Endodermal cell (in vitro differentiated cells): Measurements from ENCODE around the gene AGBL1. TPM values are rescaled to one million over a fixed set of nuclear protein-coding genes. Genes with fewer than 3 reads are reported as not detected.

Experiments
- DNase-seq: peaks from one replicate; pipeline ENCODE4 v3.0.0-alpha.2; 2017
- H3K27ac ChIP-seq: 2 replicates; pipeline ENCODE4 v1.5.1; 2013; ENCODE audit warnings: mild to moderate bottlenecking, low read depth, low read length, moderate library complexity
- H3K27me3 ChIP-seq: 2 replicates; pipeline ENCODE4 v1.6.1; 2013; ENCODE audit warnings: mild to moderate bottlenecking, low read length, moderate library complexity; ENCODE audit not compliant: insufficient read depth, control insufficient read depth, poor library complexity, severe bottlenecking
- H3K36me3 ChIP-seq: 2 replicates; pipeline ENCODE4 v1.7.0; 2013; ENCODE audit warnings: mild to moderate bottlenecking, low read length, moderate library complexity; ENCODE audit not compliant: control insufficient read depth, insufficient read depth
- H3K4me1 ChIP-seq: one replicate; pipeline ENCODE4 v1.7.0; 2013; ENCODE audit warnings: low read length; ENCODE audit not compliant: control insufficient read depth, insufficient read depth
- H3K4me3 ChIP-seq: 2 replicates; pipeline ENCODE4 v1.5.1; 2013; ENCODE audit warnings: mild to moderate bottlenecking, low read length, moderate library complexity
- H3K9ac ChIP-seq: 2 replicates; pipeline ENCODE4 v1.6.1; 2013; ENCODE audit warnings: mild to moderate bottlenecking, low read length, moderate library complexity; ENCODE audit not compliant: poor library complexity, severe bottlenecking; ENCODE audit errors: extremely low read depth
- H3K9me3 ChIP-seq: 2 replicates; pipeline ENCODE4 v1.6.1; 2013; ENCODE audit warnings: mild to moderate bottlenecking, low read length, moderate library complexity; ENCODE audit not compliant: control insufficient read depth
- H3K27ac Mint-ChIP-seq: 2 replicates; pipeline ENCODE4 v1.8.0; 2020; ENCODE audit warnings: mixed read lengths
- H3K27me3 Mint-ChIP-seq: 2 replicates; pipeline ENCODE4 v1.8.0; 2021; ENCODE audit warnings: mild to moderate bottlenecking, mixed read lengths; ENCODE audit not compliant: insufficient read depth
- H3K36me3 Mint-ChIP-seq: 2 replicates; pipeline ENCODE4 v1.8.0; 2020; ENCODE audit warnings: low read depth, mixed read lengths
- H3K4me1 Mint-ChIP-seq: 2 replicates; pipeline ENCODE4 v1.8.0; 2020; ENCODE audit warnings: mixed read lengths
- H3K4me3 Mint-ChIP-seq: 2 replicates; pipeline ENCODE4 v1.8.0; 2020; ENCODE audit warnings: mild to moderate bottlenecking, moderate library complexity, mixed read lengths
- H3K9me3 Mint-ChIP-seq: 2 replicates; pipeline ENCODE4 v1.8.0; 2020; ENCODE audit warnings: mild to moderate bottlenecking, mixed read lengths
- CTCF ChIP-seq: fragments of 200-600 bp; sonication (generic); conservative IDR thresholded peaks from 2 replicates; pipeline ENCODE4 v1.5.0; 2021; ENCODE audit warnings: antibody characterized with exemption, mild to moderate bottlenecking
- WGBS, 2 experiments: methylation state at CpG; one replicate each; pipeline versions ENCODE4 v1.1.5 to v1.1.7; 2013; ENCODE audit warnings: missing lambda C conversion rate in 2 of 2, mixed read lengths in 1 of 2; ENCODE audit not compliant: insufficient coverage in 1 of 2, insufficient read length in 1 of 2; 5-methylcytosine and 5-hydroxymethylcytosine counted together
- total RNA-seq, 2 donors: library from RNA; stranded (reverse); fragmentation: NEBNext Ultra II Directional in 1 of 2; extraction: Animal tissue kit (Norgen Biotek cat#: 25700) in 1 of 2; gene quantifications; 2 replicates in 1 of 2; 3 replicates in 1 of 2; pipeline ENCODE4 v1.2.1, GENCODE V29; 2021

AGBL1 gene
- total RNA-seq, 2 donors from 2014 or later: 0.07 to 0.11 TPM

DNA sequence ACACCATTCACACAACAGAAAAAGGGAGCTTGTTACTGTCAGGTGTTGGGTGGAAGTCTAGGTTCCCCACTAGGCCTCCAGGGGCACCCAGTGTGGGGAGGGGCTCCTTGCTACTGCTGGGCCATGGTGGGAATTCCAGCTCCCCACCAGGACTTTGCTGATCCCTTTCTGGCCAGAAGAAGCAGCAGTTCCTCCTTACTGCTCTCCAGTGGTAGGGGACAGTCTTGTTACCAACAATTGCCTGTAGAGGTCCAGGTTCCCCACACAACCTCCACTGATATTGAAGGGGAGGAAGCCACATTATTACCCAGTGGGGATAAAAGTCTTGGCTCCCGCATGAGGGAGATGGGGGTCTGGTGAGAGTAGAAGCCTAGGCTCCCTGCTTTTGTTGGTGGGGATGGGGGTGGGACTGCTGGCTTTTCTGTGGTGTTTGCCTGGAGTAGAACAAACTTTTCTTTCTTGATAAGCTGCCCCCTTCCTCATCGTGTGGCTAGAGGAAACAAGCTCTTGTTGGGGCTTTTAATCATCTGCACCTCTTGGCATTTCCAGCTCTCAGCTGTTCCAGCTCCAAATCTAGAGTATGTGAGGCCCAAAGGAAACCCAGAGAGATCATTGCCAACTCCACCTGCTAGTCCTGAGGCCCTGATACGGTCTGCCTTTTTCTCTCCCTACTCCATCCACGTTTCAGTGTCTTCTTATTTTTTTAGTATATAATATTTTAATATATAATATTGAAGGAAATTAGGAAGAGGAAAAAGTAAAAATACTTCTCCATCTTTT, 824.2 kb downstream of the AGBL1 start:
- H3K36me3 ChIP-seq: no peaks in the 10 kb centered on the region
- 80 to 95% methylated on average over 1 to 2 of the region's 4 CpGs for WGBS, 2 experiments
- H3K9me3 ChIP-seq: peaks cover 4% of the 10 kb centered on the region
- no peak overlapping the region for H3K9ac ChIP-seq
- peak; percentile 54 for DNase-seq
- Mint-ChIP-seq H3K4me1 (peaks cover 19% of the 10 kb centered on the region), H3K4me3 (no peak overlapping the region), H3K27ac (no peak overlapping the region), H3K36me3 (no peaks in the 10 kb centered on the region), H3K9me3 (no peaks in the 10 kb centered on the region), H3K27me3 (peaks cover 2% of the 10 kb centered on the region)
- H3K4me1 ChIP-seq: no peaks in the 10 kb centered on the region
- peak; percentile 52 for TF ChIP-seq CTCF
- no peak overlapping the region for H3K4me3 ChIP-seq
- H3K27ac ChIP-seq: no peak overlapping the region
- no peaks in the 10 kb centered on the region for H3K27me3 ChIP-seq

DNA sequence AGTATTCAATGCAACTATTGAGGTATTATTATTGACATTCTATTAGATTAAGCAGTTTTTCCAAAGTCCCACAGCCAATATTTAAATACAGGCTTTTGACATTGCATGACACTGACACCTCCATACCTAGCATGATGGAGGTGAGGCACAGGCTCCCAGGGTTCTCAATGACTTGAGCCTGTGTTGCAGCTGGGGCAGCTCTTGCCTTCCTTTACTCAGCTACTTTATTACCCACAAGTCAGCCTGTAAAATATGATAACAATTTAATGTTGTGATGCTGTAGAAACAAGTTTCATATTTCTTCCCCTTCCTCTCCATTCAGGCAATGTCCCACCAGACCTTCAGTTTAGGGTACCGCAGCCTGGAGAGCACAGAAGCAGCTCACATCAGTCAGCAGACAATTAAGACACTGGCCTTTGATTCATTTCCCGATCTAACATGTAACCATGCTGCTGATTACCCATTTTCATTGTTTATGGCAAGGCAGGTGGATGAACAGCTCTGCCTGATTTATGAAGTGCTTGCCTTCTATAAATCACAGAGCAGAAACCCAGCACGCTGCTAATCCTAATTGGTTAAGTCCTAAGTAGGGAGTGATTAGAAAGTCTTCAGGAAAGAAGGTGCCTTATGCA, 826.1 kb downstream of the AGBL1 start:
- H3K4me1 Mint-ChIP-seq: peaks cover 19% of the 10 kb centered on the region
- no peaks in the 10 kb centered on the region for H3K9me3 Mint-ChIP-seq
- H3K4me3 Mint-ChIP-seq: no peak overlapping the region
- Histone ChIP-seq H3K27me3 (no peaks in the 10 kb centered on the region), H3K36me3 (no peaks in the 10 kb centered on the region), H3K4me3 (no peak overlapping the region), H3K9ac (no peak overlapping the region), H3K4me1 (no peaks in the 10 kb centered on the region), H3K9me3 (no peaks in the 10 kb centered on the region), H3K27ac (no peak overlapping the region)
- 87 to 91% methylated on average over 2 to 3 of the region's 3 CpGs for WGBS, 2 experiments
- no peak overlapping the region for H3K27ac Mint-ChIP-seq
- no peak for DNase-seq
- peaks cover 2% of the 10 kb centered on the region for H3K27me3 Mint-ChIP-seq
- H3K36me3 Mint-ChIP-seq: no peaks in the 10 kb centered on the region
- no peak for TF ChIP-seq CTCF

DNA sequence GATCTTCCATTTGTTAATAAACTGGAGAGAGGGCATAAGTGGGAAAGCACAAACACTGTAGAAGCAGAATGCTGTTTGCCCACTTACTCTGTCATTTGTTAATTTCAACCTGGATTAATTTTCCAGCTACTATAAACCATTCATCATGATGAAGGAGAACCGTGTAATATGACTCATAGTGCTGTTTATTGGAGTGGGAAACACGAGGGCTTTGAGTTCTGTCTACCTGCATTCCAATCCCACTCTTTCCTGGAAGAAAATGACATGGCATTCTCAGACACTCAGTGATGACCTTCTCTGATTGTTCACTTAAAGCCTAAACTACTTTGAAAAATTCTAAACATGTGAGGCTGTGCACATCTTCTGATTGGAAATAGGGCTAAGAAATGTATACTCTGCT, 826.7 kb downstream of the AGBL1 start:
- H3K36me3 Mint-ChIP-seq: no peaks in the 10 kb centered on the region
- Histone ChIP-seq H3K4me1 (no peaks in the 10 kb centered on the region), H3K27ac (no peak overlapping the region), H3K9me3 (no peaks in the 10 kb centered on the region), H3K9ac (no peak overlapping the region), H3K36me3 (no peaks in the 10 kb centered on the region), H3K27me3 (no peaks in the 10 kb centered on the region), H3K4me3 (no peak overlapping the region)
- H3K27ac Mint-ChIP-seq: no peak overlapping the region
- peaks cover 19% of the 10 kb centered on the region for H3K4me1 Mint-ChIP-seq
- WGBS, 2 experiments: 67 to 83% methylated on average over 2 of the region's 2 CpGs
- H3K4me3 Mint-ChIP-seq: no peak overlapping the region
- TF ChIP-seq CTCF: no peak
- no peak for DNase-seq
- H3K9me3 Mint-ChIP-seq: no peaks in the 10 kb centered on the region
- H3K27me3 Mint-ChIP-seq: peaks cover 2% of the 10 kb centered on the region
